Gastroesophageal sphincter (tissue), 4 donors: ENCODE measurements around the gene AIFM1. TPM values are rescaled to one million over a fixed set of nuclear protein-coding genes. Genes with fewer than 3 reads are reported as not detected.

Source experiments
- ATAC-seq: fragments of 150-250 bp; one replicate; pipeline ENCODE4 v1.9.1; 2016; ENCODE audit warnings: mild to moderate bottlenecking, moderate library complexity
- H3K27ac ChIP-seq, 4 donors: fragments of 200-600 bp; sonication (generic) in 3 of 4; 1 replicate in 3 of 4; 2 replicates in 1 of 4; pipeline ENCODE4 v1.5.1; 2016 to 2019
- H3K27me3 ChIP-seq: fragments of 200-600 bp; sonication (generic); one replicate; pipeline ENCODE4 v1.5.1; 2019
- H3K36me3 ChIP-seq, 2 donors: fragments of 200-600 bp; sonication (generic); one replicate each; pipeline ENCODE4 v1.5.1; 2019; ENCODE audit warnings: control low read depth in 1 of 2
- H3K4me1 ChIP-seq, 3 donors: fragments of 200-600 bp; sonication (generic); 1 replicate in 2 of 3; 2 replicates in 1 of 3; pipeline ENCODE4 v1.5.1; 2016 to 2019; ENCODE audit warnings: control low read depth in 2 of 3
- H3K4me3 ChIP-seq, 2 donors: fragments of 200-600 bp; sonication (generic); one replicate each; pipeline ENCODE4 v1.5.1; 2019; ENCODE audit warnings: mild to moderate bottlenecking in 1 of 2, moderate library complexity in 1 of 2
- H3K9me3 ChIP-seq, 3 donors: fragments of 200-600 bp; sonication (generic); one replicate each; pipeline ENCODE4 v1.5.1; 2017 to 2019; ENCODE audit warnings: control low read depth in 2 of 3
- CTCF ChIP-seq, 4 experiments: fragments of 200-600 bp in 2 of 4; fragments of 450-650 bp in 2 of 4; sonication (generic) in 1 of 4; IDR thresholded peaks; one replicate each; pipeline ENCODE4 v1.5.1; 2017 to 2019; ENCODE audit warnings: antibody characterized with exemption in 4 of 4, mild to moderate bottlenecking in 2 of 4, moderate library complexity in 2 of 4
- EP300 ChIP-seq: sonication (generic); formaldehyde crosslinking; IDR thresholded peaks from one replicate; pipeline ENCODE4 v1.6.1; 2017; ENCODE audit warnings: antibody characterized with exemption, mild to moderate bottlenecking
- POLR2A ChIP-seq, 2 donors: fragments of 450-650 bp; IDR thresholded peaks; one replicate each; pipeline ENCODE4 v1.6.1; 2017; ENCODE audit warnings: antibody characterized with exemption in 2 of 2, mild to moderate bottlenecking in 2 of 2, moderate library complexity in 1 of 2
- POLR2AphosphoS5 ChIP-seq: sonication (generic); formaldehyde crosslinking; IDR thresholded peaks from one replicate; pipeline ENCODE4 v1.6.1; 2017; ENCODE audit warnings: antibody characterized with exemption
- WGBS, 2 donors: methylation state at CpG; one replicate each; pipeline ENCODE4 v1.1.5; 2018; ENCODE audit warnings: low coverage in 1 of 2; 5-methylcytosine and 5-hydroxymethylcytosine counted together
- total RNA-seq, 4 donors: library from RNA; depleted of rRNA; stranded (reverse); fragments of >200 nt; gene quantifications; one replicate each; pipeline ENCODE4 v1.1.0, GENCODE V29; 2016

The AIFM1 gene
- total RNA-seq, 4 donors from 2014 or later: 14.0 to 25.5 (median 16.9) TPM

GRCh38 chrX:130197464-130197863, 31.8 kb upstream of the AIFM1 start:
- no peak for TF ChIP-seq EP300
- no peak for TF ChIP-seq POLR2A (IDR thresholded peaks at IDR 0.05)
- no peak for TF ChIP-seq CTCF (IDR thresholded peaks at IDR 0.05)
- no peak for TF ChIP-seq POLR2AphosphoS5
- Histone ChIP-seq H3K27me3 (no peaks in the 10 kb centered on the region), H3K4me1 (no peaks in the 10 kb centered on the region), H3K9me3 (no peaks in the 10 kb centered on the region), H3K27ac (no peak overlapping the region), H3K36me3 (no peaks in the 10 kb centered on the region), H3K4me3 (no peak overlapping the region)
- 50% methylated on average over 5 of the region's 5 CpGs; no CpG with 5 or more reads in 1 of the 2 donors for WGBS, 2 donors
- no peak for ATAC-seq

- 49 to 73% methylated on average over 7 of the region's 7 CpGs for WGBS, 2 donors
- Histone ChIP-seq H3K4me3 (no peak overlapping the region), H3K27me3 (no peaks in the 10 kb centered on the region), H3K4me1 (no peaks in the 10 kb centered on the region), H3K27ac (no peak overlapping the region), H3K36me3 (no peaks in the 10 kb centered on the region), H3K9me3 (no peaks in the 10 kb centered on the region)
- TF ChIP-seq EP300 (no peak), CTCF (IDR thresholded peaks at IDR 0.05) (no peak), POLR2A (IDR thresholded peaks at IDR 0.05) (no peak), POLR2AphosphoS5 (no peak)
- no peak for ATAC-seq
Measured at GRCh38 chrX:130196466-130196865, 30.8 kb upstream of the AIFM1 start.

DNA sequence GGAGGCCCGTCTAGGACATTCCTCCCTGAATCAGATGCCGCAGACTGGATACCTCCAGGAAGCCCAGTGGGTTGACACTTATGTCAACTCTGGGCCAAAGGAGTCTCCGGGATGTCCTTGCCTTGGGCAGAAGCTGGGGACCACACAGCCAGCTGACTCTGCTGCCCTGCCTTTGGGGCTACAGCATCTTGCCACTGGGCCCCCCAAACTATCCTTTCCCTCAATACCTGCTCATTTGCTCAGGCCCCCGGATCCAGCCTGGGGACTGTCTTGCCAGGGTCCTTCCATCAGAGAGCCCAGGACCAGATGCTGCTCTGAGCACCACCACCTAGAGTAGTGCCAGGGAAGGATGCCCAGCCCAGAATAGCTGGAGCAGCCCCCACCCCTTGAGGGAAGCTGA, 25.2 kb upstream of the AIFM1 start:
- Histone ChIP-seq H3K9me3 (no peaks in the 10 kb centered on the region), H3K27ac (no peak overlapping the region), H3K4me3 (no peak overlapping the region), H3K4me1 (no peaks in the 10 kb centered on the region), H3K36me3 (no peaks in the 10 kb centered on the region), H3K27me3 (no peaks in the 10 kb centered on the region)
- TF ChIP-seq EP300: no peak
- TF ChIP-seq POLR2AphosphoS5: no peak
- no peak for TF ChIP-seq CTCF (IDR thresholded peaks at IDR 0.05)
- no peak for TF ChIP-seq POLR2A (IDR thresholded peaks at IDR 0.05)
- no CpG with 5 or more reads among the region's 4 CpGs for WGBS, 2 donors
- ATAC-seq: no peak

- no peaks in the 10 kb centered on the region for H3K36me3 ChIP-seq
- H3K27ac ChIP-seq: no peak overlapping the region
- TF ChIP-seq POLR2A (IDR thresholded peaks at IDR 0.05) (no peak), CTCF (IDR thresholded peaks at IDR 0.05) (no peak), POLR2AphosphoS5 (no peak), EP300 (no peak)
- H3K4me3 ChIP-seq: no peak overlapping the region
- H3K27me3 ChIP-seq: no peaks in the 10 kb centered on the region
- WGBS, 2 donors: 40 to 67% methylated on average over 1 of the region's 4 CpGs
- ATAC-seq: no peak
- no peaks in the 10 kb centered on the region for H3K4me1 ChIP-seq
- H3K9me3 ChIP-seq: no peaks in the 10 kb centered on the region
Measured at GRCh38 chrX:130186651-130187050, 21.0 kb upstream of the AIFM1 start.

DNA sequence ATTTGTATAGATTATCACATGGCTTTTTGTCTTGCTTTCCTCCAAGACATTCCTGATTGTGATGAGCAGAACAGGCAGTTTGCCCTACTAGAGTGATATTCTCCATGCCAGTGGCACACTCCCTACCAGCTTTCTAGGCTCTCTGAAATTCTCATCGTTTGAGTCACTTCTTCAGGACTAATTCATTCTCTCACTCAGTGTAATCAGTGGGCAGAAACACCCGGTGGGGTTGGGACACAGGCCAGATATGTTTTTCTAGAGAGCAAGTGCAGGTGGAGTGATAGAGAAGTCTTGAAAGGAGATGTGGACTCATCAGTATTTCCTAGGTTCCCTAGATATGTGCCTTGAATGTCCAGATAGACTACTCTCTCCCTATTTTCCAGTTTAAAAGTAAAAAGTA, 19.2 kb upstream of the AIFM1 start:
- H3K4me3 ChIP-seq: no peak overlapping the region
- no peaks in the 10 kb centered on the region for H3K36me3 ChIP-seq
- H3K9me3 ChIP-seq: no peaks in the 10 kb centered on the region
- H3K27ac ChIP-seq: no peak overlapping the region
- H3K4me1 ChIP-seq: no peaks in the 10 kb centered on the region
- 67% methylated on average over 2 of the region's 2 CpGs; no CpG with 5 or more reads in 1 of the 2 donors for WGBS, 2 donors
- TF ChIP-seq POLR2A (IDR thresholded peaks at IDR 0.05) (no peak), CTCF (IDR thresholded peaks at IDR 0.05) (no peak), EP300 (no peak), POLR2AphosphoS5 (no peak)
- H3K27me3 ChIP-seq: no peaks in the 10 kb centered on the region
- ATAC-seq: no peak
